HG02852 (cell line): Measurements from ENCODE around the gene WBP1.
"Not testable (repeated sequence)": the region's sequence is repeated elsewhere in the genome, so short reads cannot be mapped to it uniquely, and the experiment has no call there.

ENCODE experiments used
- ATAC-seq: cut with Tn5 transposase; IDR thresholded peaks from one replicate; pipeline ENCODE4 v1.9.1; 2021; ENCODE audit warnings: mild to moderate bottlenecking, moderate library complexity; ENCODE audit not compliant: unreplicated experiment

The WBP1 gene

GRCh38 chr2:74448771-74449170, 9.5 kb upstream of the WBP1 start:
- ATAC-seq: no peak

GRCh38 chr2:74450570-74451190, 7.6 kb upstream of the WBP1 start:
- ATAC-seq: no peak

DNA sequence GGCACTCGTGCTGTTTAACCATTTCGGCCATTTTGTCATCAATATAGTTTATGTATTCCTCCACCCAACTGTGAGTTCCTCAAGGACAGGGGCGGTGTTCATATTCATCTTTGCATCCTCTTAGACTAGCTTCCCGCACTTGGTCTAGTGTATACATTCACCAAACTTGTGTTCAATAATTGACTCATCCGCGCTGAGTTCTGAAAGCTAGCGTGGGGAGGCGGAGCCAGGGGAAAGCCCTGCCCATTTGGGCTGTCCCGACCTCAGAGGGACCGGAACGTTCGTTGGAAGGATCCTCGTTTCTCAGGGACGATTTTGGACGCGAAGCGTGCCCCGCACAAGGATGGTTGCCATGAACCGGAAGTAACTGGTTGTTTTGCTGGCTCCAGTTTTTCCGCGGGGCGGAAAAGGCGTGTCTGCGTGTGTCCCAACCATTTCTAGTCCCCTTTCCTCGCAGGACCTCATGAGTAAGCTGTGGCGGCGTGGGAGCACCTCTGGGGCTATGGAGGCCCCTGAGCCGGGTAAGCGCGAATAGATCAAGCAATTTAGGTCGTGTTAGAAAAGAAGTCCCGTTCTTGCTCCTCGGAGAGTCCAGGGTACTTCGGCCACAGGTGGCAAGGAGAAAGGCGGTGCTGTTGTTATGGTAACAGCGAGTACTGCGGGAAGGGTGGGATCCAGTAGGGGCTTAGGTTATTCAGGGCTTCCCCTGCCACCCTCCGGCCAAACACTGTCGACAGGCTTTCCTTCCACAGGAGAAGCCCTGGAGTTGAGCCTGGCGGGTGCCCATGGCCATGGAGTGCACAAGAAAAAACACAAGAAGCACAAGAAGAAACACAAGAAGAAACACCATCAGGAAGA, 3.4 kb upstream of the WBP1 start, which contains the start of gene INO80B:
Gene INO80B, plus strand, starts transcription at position 434 of the 858 bp plus-strand sequence. Its CDS starts 30 bp downstream, at position 464.
- ATAC-seq: peak; percentile 40

DNA sequence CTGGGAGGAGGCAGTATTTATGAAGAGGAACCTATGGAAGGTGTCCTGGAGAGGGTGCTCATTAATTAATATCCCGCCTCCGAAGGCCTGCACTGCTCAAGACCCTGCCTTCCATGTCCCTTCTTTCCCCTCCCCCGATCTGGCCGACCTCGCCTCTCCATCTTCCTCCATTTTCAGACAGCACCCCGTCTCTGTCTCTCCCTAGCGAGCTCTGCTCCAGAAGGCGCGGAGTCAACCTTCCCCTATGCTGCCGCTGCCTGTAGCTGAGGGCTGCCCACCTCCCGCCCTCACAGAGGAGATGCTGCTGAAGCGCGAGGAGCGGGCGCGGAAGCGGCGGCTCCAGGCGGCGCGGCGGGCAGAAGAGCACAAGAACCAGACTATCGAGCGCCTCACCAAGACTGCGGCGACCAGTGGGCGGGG, 1.1 kb upstream of the WBP1 start:
- no peak for ATAC-seq

- peak; percentile 28 for ATAC-seq
Observed at GRCh38 chr2:74457549-74458131, 598 bp upstream of the WBP1 start.

GRCh38 chr2:74458938-74459363, 713 bp downstream of the WBP1 start:
- no peak for ATAC-seq

- ATAC-seq: not testable (repeated sequence)
Observed at GRCh38 chr2:74459503-74460118, 1.4 kb downstream of the WBP1 start.

- ATAC-seq: not testable (repeated sequence)
Observed at GRCh38 chr2:74460187-74460586, 1.9 kb downstream of the WBP1 start.

- ATAC-seq: no peak
Observed at GRCh38 chr2:74461187-74462053, 3.2 kb downstream of the WBP1 start.

- no peak for ATAC-seq
Observed at GRCh38 chr2:74462054-74462785, 4.0 kb downstream of the WBP1 start.

- ATAC-seq: no peak
Observed at GRCh38 chr2:74462786-74463105, 4.5 kb downstream of the WBP1 start.

GRCh38 chr2:74464406-74464805, 6.2 kb downstream of the WBP1 start:
- peak; percentile 1 for ATAC-seq

DNA sequence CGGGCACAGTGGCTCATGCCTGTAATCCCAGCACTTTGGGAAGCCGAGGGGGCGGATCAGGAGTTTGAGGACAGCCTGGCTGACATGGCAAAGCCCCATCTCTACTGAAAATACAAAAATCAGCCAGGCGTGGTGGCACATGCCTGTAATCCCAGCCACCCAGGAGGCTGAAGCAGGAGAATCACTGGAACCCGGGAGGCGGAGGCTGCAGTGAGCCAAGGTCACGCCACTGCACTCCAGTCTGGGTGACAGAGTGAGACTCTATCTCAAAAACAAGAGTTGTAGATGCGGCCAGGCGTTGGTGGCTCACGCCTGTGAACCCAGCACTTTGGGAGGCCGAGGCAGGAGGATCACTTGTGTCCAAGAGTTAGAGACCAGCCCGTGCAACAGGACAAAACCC, 12.5 kb downstream of the WBP1 start:
- not testable (repeated sequence) for ATAC-seq

GRCh38 chr2:74471332-74472065, 13.3 kb downstream of the WBP1 start:
- no peak for ATAC-seq

DNA sequence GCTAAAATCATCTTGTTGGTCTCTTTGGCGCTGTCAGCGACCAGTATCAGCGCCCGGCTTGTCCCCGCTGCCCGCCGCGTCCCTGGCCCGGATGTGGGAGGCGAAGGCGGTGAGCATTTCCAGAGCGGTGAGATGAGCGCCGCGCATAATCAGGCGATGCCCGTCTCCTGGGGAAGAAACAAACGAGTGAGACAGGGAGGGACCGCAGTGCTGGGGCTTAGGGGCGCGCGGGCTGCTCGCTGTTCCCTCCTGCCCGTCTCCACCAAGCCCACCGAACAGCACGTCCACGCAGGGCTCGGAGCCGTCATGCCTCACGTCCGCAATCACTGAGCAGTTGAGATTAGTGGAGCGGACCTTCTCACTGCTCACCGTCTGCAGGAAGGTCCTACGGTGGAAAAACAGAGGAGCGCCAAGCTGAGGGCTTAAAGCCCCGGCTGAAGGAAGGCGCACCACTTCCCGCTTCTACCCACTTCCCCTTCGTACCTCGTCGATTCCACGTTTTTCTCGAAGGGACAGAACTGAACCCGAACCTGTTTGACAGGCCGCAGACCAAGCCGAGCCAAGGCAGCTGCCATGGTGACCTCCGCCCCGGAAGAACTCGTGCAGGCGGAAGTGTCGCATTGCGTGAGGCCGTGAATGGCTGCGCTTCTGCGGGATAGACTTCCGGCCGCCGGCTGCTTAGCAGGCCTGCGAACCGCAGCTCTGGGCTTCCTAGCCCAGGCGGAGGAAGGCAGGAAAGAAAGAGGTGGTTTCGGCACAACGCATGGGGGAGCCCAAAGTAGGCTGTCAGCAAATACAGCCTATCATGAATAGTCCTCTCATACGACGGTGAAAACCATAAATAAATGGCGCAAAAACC, 14.1 kb downstream of the WBP1 start, which contains the start of gene MRPL53:
Gene MRPL53, minus strand, starts transcription at position 595 of the 859 bp plus-strand sequence. Its CDS starts 20 bp downstream, at position 575.
- peak; percentile 83 for ATAC-seq

DNA sequence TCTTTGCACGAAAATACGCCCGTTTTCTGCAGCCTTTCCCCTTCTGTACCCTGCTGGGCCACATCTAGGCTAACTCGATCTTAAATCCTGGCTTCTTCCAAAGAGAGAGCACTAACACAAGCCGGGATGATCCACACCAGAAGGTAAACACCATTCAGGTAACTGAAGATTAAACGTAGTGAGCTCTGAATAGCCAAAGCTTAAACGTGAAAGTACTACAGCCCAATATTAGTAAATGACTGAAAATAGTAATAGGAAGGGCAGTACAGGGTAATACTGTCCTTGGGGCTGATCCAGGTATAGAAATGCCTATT, 14.7 kb downstream of the WBP1 start:
- ATAC-seq: no peak

GRCh38 chr2:74474481-74474880, 16.2 kb downstream of the WBP1 start:
- ATAC-seq: no peak

DNA sequence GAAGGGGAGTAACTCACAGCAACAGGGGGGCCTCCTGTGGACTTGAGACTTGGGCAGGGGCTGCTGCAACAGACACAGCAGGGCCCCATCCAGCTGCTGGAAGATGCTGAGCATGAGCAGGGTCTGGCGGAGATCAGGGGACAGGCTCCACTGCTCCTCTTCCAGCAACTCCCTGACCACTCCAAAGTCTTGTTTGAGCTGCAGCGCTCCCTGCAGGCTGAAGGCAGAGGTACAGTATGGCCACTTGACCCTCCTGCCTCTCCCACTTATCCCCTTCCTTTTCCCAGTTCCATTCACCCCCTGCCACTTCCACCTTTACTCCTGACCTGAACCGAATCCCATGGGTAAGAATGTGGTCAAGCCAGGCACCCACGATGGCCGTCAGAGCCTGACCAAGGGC, 16.7 kb downstream of the WBP1 start:
- ATAC-seq: no peak
